Activated CD4-positive, alpha-beta T cell treated with anti-CD3 and anti-CD28 coated beads, Interleukin-2, Interleukin-6, amounts not matched to agents 100 ng/mL and 50 ng/mL, durations not matched to agents 16 hours and 8 hours (primary cell): Measurements from ENCODE around the gene BCL2L2.

ENCODE experiments used
- DNase-seq: peaks from one replicate; pipeline ENCODE4 v3.0.0-alpha.2; 2020

Gene BCL2L2

GRCh38 chr14:23357261-23357660, 50.6 kb downstream of the BCL2L2 start:
- DNase-seq = no peak

GRCh38 chr14:23358042-23358441, 51.4 kb downstream of the BCL2L2 start:
- no peak for DNase-seq

- DNase-seq = no peak
Measured at GRCh38 chr14:23358553-23359166, 52.0 kb downstream of the BCL2L2 start.

- DNase-seq = no peak
Measured at GRCh38 chr14:23359167-23359626, 52.6 kb downstream of the BCL2L2 start.

- DNase-seq = no peak
Measured at GRCh38 chr14:23359722-23360447, 53.3 kb downstream of the BCL2L2 start.

- DNase-seq = no peak
Measured at GRCh38 chr14:23360496-23360895, 53.9 kb downstream of the BCL2L2 start.

- DNase-seq = peak; percentile 47
Measured at GRCh38 chr14:23361320-23361719, 54.7 kb downstream of the BCL2L2 start.
